Breast epithelium (tissue), 4 donors: ENCODE results near the gene TMEM132D. TPM values are rescaled to one million over a fixed set of nuclear protein-coding genes. Genes with fewer than 3 reads are reported as not detected.

Source experiments
- DNase-seq, 2 donors: peaks; one replicate each; pipeline ENCODE4 v3.0.0-alpha.2; 2019; ENCODE audit warnings: low spot score in 2 of 2
- H3K27ac ChIP-seq, 2 donors: fragments of 200-600 bp; sonication (generic) in 1 of 2; one replicate each; pipeline ENCODE4 v1.5.1; 2016 to 2019; ENCODE audit warnings: mild to moderate bottlenecking in 1 of 2
- H3K27me3 ChIP-seq, 2 donors: fragments of 200-600 bp; sonication (generic) in 1 of 2; one replicate each; pipeline versions ENCODE4 v1.5.1 to v1.6.0; 2017 to 2019; ENCODE audit warnings: control low read depth in 1 of 2, mild to moderate bottlenecking in 1 of 2
- H3K36me3 ChIP-seq: fragments of 200-600 bp; one replicate; pipeline ENCODE4 v1.5.1; 2019
- H3K4me1 ChIP-seq, 2 donors: fragments of 200-600 bp; sonication (generic); one replicate each; pipeline ENCODE4 v1.5.1; 2016 to 2019; ENCODE audit warnings: control low read depth in 1 of 2
- H3K4me3 ChIP-seq, 3 donors: fragments of 200-600 bp; sonication (generic); 1 replicate in 2 of 3; 2 replicates in 1 of 3; pipeline ENCODE4 v1.5.1; 2016 to 2019; ENCODE audit warnings: mild to moderate bottlenecking in 3 of 3, moderate library complexity in 2 of 3
- H3K9me3 ChIP-seq, 2 donors: fragments of 200-600 bp; sonication (generic) in 1 of 2; one replicate each; pipeline ENCODE4 v1.5.1; 2016 to 2019; ENCODE audit warnings: control low read depth in 1 of 2
- CTCF ChIP-seq, 3 donors: fragments of 450-650 bp; IDR thresholded peaks; one replicate each; pipeline ENCODE4 v1.5.1; 2016 to 2017; ENCODE audit warnings: antibody characterized with exemption in 3 of 3, mild to moderate bottlenecking in 3 of 3, moderate library complexity in 3 of 3
- POLR2A ChIP-seq: fragments of 450-650 bp; IDR thresholded peaks from one replicate; pipeline ENCODE4 v1.6.1; 2016; ENCODE audit warnings: antibody characterized with exemption, mild to moderate bottlenecking, moderate library complexity
- POLR2AphosphoS5 ChIP-seq, 3 donors: sonication (generic); formaldehyde crosslinking; IDR thresholded peaks; one replicate each; pipeline ENCODE4 v1.6.1; 2017; ENCODE audit warnings: antibody characterized with exemption in 3 of 3
- intact Hi-C: fragments of 100-400 bp; cut with DNase I; formaldehyde crosslinking; loops from one replicate; pipeline ENCODE4 v1.15.1; 2023; ENCODE audit warnings: low total_unique reads
- total RNA-seq, 3 donors: library from RNA; depleted of rRNA; stranded (reverse); fragments of >200 nt; gene quantifications; one replicate each; pipeline ENCODE4 v1.1.0, GENCODE V29; 2016

TMEM132D gene
- total RNA-seq, 3 donors from 2014 or later = not detected

- H3K36me3 ChIP-seq = no peaks in the 10 kb centered on the region
- no peaks in the 10 kb centered on the region for H3K27me3 ChIP-seq
- DNase-seq = no peak
- no peak overlapping the region for H3K4me3 ChIP-seq
- intact Hi-C loops = no loop called here
- peaks cover 0 to 8% of the 10 kb centered on the region in 2 donors for H3K9me3 ChIP-seq
- no peak overlapping the region for H3K27ac ChIP-seq
- H3K4me1 ChIP-seq = no peaks in the 10 kb centered on the region
- no peak for TF ChIP-seq POLR2A
Measured at GRCh38 chr12:129662234-129662633, 241.6 kb downstream of the TMEM132D start.

GRCh38 chr12:129660946-129661345 lies 242.9 kb downstream of the TMEM132D start:
- H3K4me1 ChIP-seq = no peaks in the 10 kb centered on the region
- TF ChIP-seq CTCF (IDR thresholded peaks at IDR 0.05) (no peak), POLR2AphosphoS5 (IDR thresholded peaks at IDR 0.05) (no peak), POLR2A (no peak)
- H3K4me3 ChIP-seq = no peak overlapping the region
- DNase-seq = no peak
- no peaks in the 10 kb centered on the region for H3K27me3 ChIP-seq
- no peak overlapping the region for H3K27ac ChIP-seq
- no peaks in the 10 kb centered on the region for H3K36me3 ChIP-seq
- intact Hi-C loops = no loop called here
- peaks cover 0 to 8% of the 10 kb centered on the region in 2 donors for H3K9me3 ChIP-seq

- Histone ChIP-seq H3K27ac (no peak overlapping the region), H3K9me3 (peaks cover 0 to 8% of the 10 kb centered on the region in 2 donors), H3K36me3 (no peaks in the 10 kb centered on the region), H3K4me1 (no peaks in the 10 kb centered on the region), H3K27me3 (no peaks in the 10 kb centered on the region), H3K4me3 (no peak overlapping the region)
- intact Hi-C loops = loop anchor here (5.0 kb wide), 1 partner anchor 643 kb away; no protein-coding TSS in a partner anchor
- DNase-seq = no peak
- TF ChIP-seq POLR2AphosphoS5 (IDR thresholded peaks at IDR 0.05) (no peak), CTCF (IDR thresholded peaks at IDR 0.05) (no peak)
Measured at GRCh38 chr12:129659961-129660622, 243.7 kb downstream of the TMEM132D start.

GRCh38 chr12:129657179-129657578 lies 246.6 kb downstream of the TMEM132D start:
- DNase-seq = no peak
- H3K27ac ChIP-seq = no peak overlapping the region
- intact Hi-C loops = loop anchor here (5.0 kb wide), 1 partner anchor 640 kb away; no protein-coding TSS in a partner anchor
- H3K4me1 ChIP-seq = no peaks in the 10 kb centered on the region
- no peaks in the 10 kb centered on the region for H3K9me3 ChIP-seq
- H3K4me3 ChIP-seq = no peak overlapping the region
- H3K27me3 ChIP-seq = no peaks in the 10 kb centered on the region
- no peaks in the 10 kb centered on the region for H3K36me3 ChIP-seq
- no peak for TF ChIP-seq POLR2AphosphoS5 (IDR thresholded peaks at IDR 0.05)
- TF ChIP-seq CTCF (IDR thresholded peaks at IDR 0.05) = no peak
- no peak for TF ChIP-seq POLR2A

GRCh38 chr12:129651951-129652350 lies 251.9 kb downstream of the TMEM132D start:
- Histone ChIP-seq H3K4me1 (no peaks in the 10 kb centered on the region), H3K27me3 (no peaks in the 10 kb centered on the region), H3K36me3 (no peaks in the 10 kb centered on the region), H3K27ac (no peak overlapping the region), H3K9me3 (peaks cover 0 to 16% of the 10 kb centered on the region in 2 donors), H3K4me3 (no peak overlapping the region)
- intact Hi-C loops = no loop called here
- no peak for TF ChIP-seq CTCF (IDR thresholded peaks at IDR 0.05)
- no peak for TF ChIP-seq POLR2AphosphoS5 (IDR thresholded peaks at IDR 0.05)
- TF ChIP-seq POLR2A = no peak
- DNase-seq = no peak
